OCI-LY7 (cell line): ENCODE results near the gene FGGY. TPM values are rescaled to one million over a fixed set of nuclear protein-coding genes. Genes with fewer than 3 reads are reported as not detected.

ENCODE experiments used
- BruUV-seq: library from RNA; stranded (reverse); fragments of 400-500 nt; replicated peaks from 2 replicates; lab custom pipeline; 2021; lab: Mats Ljungman, UMichigan
- CTCF ChIA-PET: fragments of 300-600 bp; sonication (Branson Sonifier 250); formaldehyde crosslinking; loops from one replicate; lab custom pipeline; 2022; ENCODE audit warnings: antibody characterized with exemption; ENCODE audit not compliant: unreplicated experiment; lab: Charles Lee
- POLR2A ChIA-PET: fragments of 300-600 bp; sonication (Branson Sonifier 250); formaldehyde crosslinking; loops from one replicate; lab custom pipeline; 2022; ENCODE audit warnings: antibody characterized with exemption; lab: Charles Lee
- DNase-seq: peaks from one replicate; pipeline ENCODE4 v3.0.0-alpha.2; 2015; ENCODE audit warnings: low spot score
- H2AFZ ChIP-seq: fragments of 200-600 bp; sonication (generic), shearing (Covaris generic); 2 replicates; pipeline ENCODE4 v1.6.1; 2014; ENCODE audit warnings: mild to moderate bottlenecking, antibody characterized with exemption, low read length, moderate library complexity
- H3K27ac ChIP-seq: fragments of 200-600 bp; sonication (generic); 2 replicates; pipeline ENCODE4 v1.5.1; 2014; ENCODE audit warnings: mixed run types, low read depth, mild to moderate bottlenecking, moderate library complexity, low read length, inconsistent platforms; ENCODE audit not compliant: poor library complexity, severe bottlenecking
- H3K36me3 ChIP-seq: fragments of 200-600 bp; sonication (generic); 2 replicates; pipeline ENCODE4 v1.6.1; 2014; ENCODE audit warnings: mild to moderate bottlenecking, antibody characterized with exemption, low read length, moderate library complexity, mixed read lengths; ENCODE audit not compliant: insufficient read depth
- H3K4me1 ChIP-seq: fragments of 200-600 bp; sonication (generic); 2 replicates; pipeline ENCODE4 v1.5.1; 2014; ENCODE audit warnings: mild to moderate bottlenecking, low read length; ENCODE audit not compliant: insufficient read depth, poor library complexity, severe bottlenecking
- H3K4me2 ChIP-seq: fragments of 200-600 bp; sonication (generic); 2 replicates; pipeline ENCODE4 v1.6.1; 2014; ENCODE audit warnings: mild to moderate bottlenecking, low read length
- H3K4me3 ChIP-seq: fragments of 200-600 bp; sonication (generic); 2 replicates; pipeline ENCODE4 v1.5.1; 2014; ENCODE audit warnings: mild to moderate bottlenecking, low read depth, low read length; ENCODE audit not compliant: poor library complexity, severe bottlenecking
- H3K79me2 ChIP-seq: fragments of 200-600 bp; sonication (generic); 2 replicates; pipeline ENCODE4 v1.6.1; 2016; ENCODE audit warnings: low read depth, mild to moderate bottlenecking, low read length, moderate library complexity, mixed read lengths; ENCODE audit not compliant: insufficient read depth
- H3K9me2 ChIP-seq: fragments of 200-600 bp; sonication (generic); 2 replicates; pipeline ENCODE4 v1.6.1; 2016; ENCODE audit warnings: mild to moderate bottlenecking, low read length, mixed read lengths; ENCODE audit not compliant: insufficient read depth
- H3K9me3 ChIP-seq: fragments of 200-600 bp; sonication (generic); 2 replicates; pipeline ENCODE4 v1.6.1; 2014; ENCODE audit warnings: mild to moderate bottlenecking, mixed run types, low read length, mixed read lengths
- H4K20me1 ChIP-seq: fragments of 200-600 bp; sonication (generic); 2 replicates; pipeline ENCODE4 v1.6.1; 2014; ENCODE audit warnings: mild to moderate bottlenecking, antibody characterized with exemption, low read length, moderate library complexity, mixed read lengths; ENCODE audit not compliant: insufficient read depth
- CTCF ChIP-seq: fragments of 200-600 bp; sonication (generic); conservative IDR thresholded peaks from 2 replicates; pipeline ENCODE4 v1.5.1; 2014; ENCODE audit warnings: mild to moderate bottlenecking, antibody characterized with exemption, low read length, moderate library complexity, mixed read lengths
- EZH2phosphoT487 ChIP-seq: fragments of 200-600 bp; sonication (generic); IDR thresholded peaks from 2 replicates; pipeline ENCODE4 v1.6.1; 2018; ENCODE audit warnings: low read depth, borderline replicate concordance, mild to moderate bottlenecking, mixed run types, antibody characterized with exemption, low read length, moderate library complexity, mixed read lengths
- intact Hi-C: fragments of 100-400 bp; cut with micrococcal nuclease; formaldehyde crosslinking; loops from one replicate; pipeline ENCODE4 v1.10.0; 2022; ENCODE audit not compliant: unreplicated experiment
- total RNA-seq, 2 experiments: library from RNA; depleted of rRNA in 1 of 2; stranded (reverse); fragments of >200 nt in 1 of 2; shearing (Covaris generic) in 1 of 2; gene quantifications; 2 replicates each; pipeline ENCODE4 v1.2.3, GENCODE V29; 2014 to 2022

The FGGY gene
- total RNA-seq, 2 experiments from 2014 or later: 0.63 to 4.5 TPM

DNA sequence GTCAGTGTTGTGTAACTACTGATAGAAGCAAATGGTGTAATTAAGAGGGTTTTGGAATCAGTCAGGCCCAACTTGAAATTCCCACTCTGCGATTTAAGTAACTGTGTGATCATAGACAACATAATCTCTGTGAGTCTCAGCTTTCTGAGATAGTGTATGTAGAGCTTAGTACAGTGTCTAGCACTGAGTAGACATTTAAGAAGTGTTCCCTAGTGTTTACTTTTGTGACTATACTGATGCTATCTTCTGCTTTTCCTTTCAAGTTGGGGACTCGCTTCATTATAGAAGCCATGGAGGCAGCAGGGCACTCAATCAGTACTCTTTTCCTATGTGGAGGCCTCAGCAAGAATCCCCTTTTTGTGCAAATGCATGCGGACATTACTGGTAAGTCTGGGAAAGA, 370.1 kb downstream of the FGGY start:
- ChIA-PET CTCF (no interaction called here), POLR2A (no interaction called here)
- BruUV-seq: no TSS peak
- H3K9me3 ChIP-seq: no peaks in the 10 kb centered on the region
- no peak overlapping the region for H3K4me2 ChIP-seq
- no peaks in the 10 kb centered on the region for H3K79me2 ChIP-seq
- no peak overlapping the region for H2AFZ ChIP-seq
- H3K4me3 ChIP-seq: no peak overlapping the region
- H3K9me2 ChIP-seq: no peaks in the 10 kb centered on the region
- no peak for DNase-seq
- H3K4me1 ChIP-seq: no peaks in the 10 kb centered on the region
- H3K27ac ChIP-seq: no peak overlapping the region
- TF ChIP-seq EZH2phosphoT487 (no peak), CTCF (no peak)
- intact Hi-C loops: no loop called here
- H4K20me1 ChIP-seq: no peaks in the 10 kb centered on the region
- no peaks in the 10 kb centered on the region for H3K36me3 ChIP-seq

GRCh38 chr1:59669752-59670312, 372.9 kb downstream of the FGGY start:
- ChIA-PET CTCF (no interaction called here), POLR2A (no interaction called here)
- no peaks in the 10 kb centered on the region for H3K9me3 ChIP-seq
- no peaks in the 10 kb centered on the region for H3K36me3 ChIP-seq
- no peaks in the 10 kb centered on the region for H3K9me2 ChIP-seq
- H3K4me2 ChIP-seq: no peak overlapping the region
- H3K4me1 ChIP-seq: no peaks in the 10 kb centered on the region
- intact Hi-C loops: no loop called here
- H4K20me1 ChIP-seq: no peaks in the 10 kb centered on the region
- no peak overlapping the region for H2AFZ ChIP-seq
- no peak for DNase-seq
- H3K27ac ChIP-seq: no peak overlapping the region
- BruUV-seq: no TSS peak
- no peaks in the 10 kb centered on the region for H3K79me2 ChIP-seq
- TF ChIP-seq EZH2phosphoT487 (no peak), CTCF (no peak)
- H3K4me3 ChIP-seq: no peak overlapping the region

GRCh38 chr1:59670662-59671061, 373.8 kb downstream of the FGGY start:
- no peaks in the 10 kb centered on the region for H3K9me2 ChIP-seq
- H3K9me3 ChIP-seq: no peaks in the 10 kb centered on the region
- ChIA-PET CTCF (no interaction called here), POLR2A (no interaction called here)
- H3K4me2 ChIP-seq: no peak overlapping the region
- intact Hi-C loops: no loop called here
- DNase-seq: no peak
- no peaks in the 10 kb centered on the region for H3K79me2 ChIP-seq
- H3K4me3 ChIP-seq: no peak overlapping the region
- no peak overlapping the region for H2AFZ ChIP-seq
- H4K20me1 ChIP-seq: no peaks in the 10 kb centered on the region
- no TSS peak for BruUV-seq
- no peak for TF ChIP-seq CTCF
- H3K36me3 ChIP-seq: no peaks in the 10 kb centered on the region
- H3K4me1 ChIP-seq: no peaks in the 10 kb centered on the region
- H3K27ac ChIP-seq: no peak overlapping the region
